ENCODE results near the gene SERPINE1.
"Not testable (repeated sequence)": the region's sequence is repeated elsewhere in the genome, so short reads cannot be mapped to it uniquely, and the experiment has no call there.

The SERPINE1 gene

DNA sequence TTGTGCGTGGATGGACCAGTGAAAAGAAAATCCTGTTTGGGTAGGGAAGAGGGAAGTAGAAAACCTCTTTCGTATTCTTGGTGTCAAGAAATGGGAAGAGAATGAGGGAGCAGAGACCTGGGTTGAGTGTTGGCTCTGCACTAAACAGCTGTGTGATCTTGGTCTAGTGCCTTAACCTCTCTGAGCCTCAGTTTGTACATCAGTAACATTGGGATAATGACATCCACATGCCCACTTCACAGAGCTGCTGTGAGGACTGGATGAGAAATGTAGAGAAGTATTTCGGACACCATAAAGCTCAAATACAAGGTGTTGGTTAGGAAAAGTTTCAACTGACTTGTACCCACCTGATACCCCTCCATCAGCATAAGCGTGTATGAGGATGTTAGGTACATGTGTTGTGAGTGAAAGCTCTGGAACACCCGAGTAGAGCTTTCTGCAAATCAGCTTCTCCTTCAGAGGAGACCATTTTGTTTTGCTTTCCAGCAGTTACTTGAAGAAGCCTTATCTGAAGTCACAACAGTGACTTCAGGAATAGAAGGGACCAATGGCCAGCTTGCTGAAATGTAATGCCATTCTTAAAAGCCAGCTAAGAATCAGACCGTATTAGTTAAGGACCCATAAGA lies 30.5 kb upstream of the SERPINE1 start:
- H3K27ac Mint-ChIP-seq: no peak overlapping the region
- no peak overlapping the region for H3K4me3 Mint-ChIP-seq
- no peak for DNase-seq
- no peaks in the 10 kb centered on the region for H3K9me3 Mint-ChIP-seq
- peaks cover 14% of the 10 kb centered on the region for H3K27me3 Mint-ChIP-seq
- peaks cover 18% of the 10 kb centered on the region for H3K36me3 Mint-ChIP-seq (ENCODE audit: low read depth)
- H3K4me1 Mint-ChIP-seq (ENCODE audit: low read depth): peaks cover 21% of the 10 kb centered on the region

DNA sequence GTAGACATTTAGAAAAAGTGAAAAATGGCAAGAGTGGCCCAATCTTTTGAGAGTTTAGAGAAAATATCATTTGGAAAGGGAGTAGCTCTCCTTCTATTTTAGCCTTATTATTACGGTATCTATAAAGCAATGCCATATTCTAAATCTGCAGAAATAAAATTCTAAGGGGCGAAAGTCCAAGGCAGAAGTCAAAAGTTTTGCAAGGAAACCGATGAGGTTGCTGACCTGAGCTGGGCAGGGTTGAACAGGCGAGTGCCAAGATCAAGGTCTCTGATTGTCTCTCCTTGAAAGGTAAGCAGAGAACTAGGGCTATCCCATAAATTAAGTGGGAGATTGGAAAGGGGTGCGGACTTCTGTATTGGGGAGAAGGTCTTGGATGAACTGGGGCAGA lies 30.0 kb upstream of the SERPINE1 start:
- H3K27me3 Mint-ChIP-seq: peaks cover 19% of the 10 kb centered on the region
- H3K4me1 Mint-ChIP-seq (ENCODE audit: low read depth): peaks cover 21% of the 10 kb centered on the region
- no peak overlapping the region for H3K4me3 Mint-ChIP-seq
- H3K9me3 Mint-ChIP-seq: no peaks in the 10 kb centered on the region
- H3K36me3 Mint-ChIP-seq (ENCODE audit: low read depth): peaks cover 13% of the 10 kb centered on the region
- DNase-seq: no peak
- no peak overlapping the region for H3K27ac Mint-ChIP-seq

DNA sequence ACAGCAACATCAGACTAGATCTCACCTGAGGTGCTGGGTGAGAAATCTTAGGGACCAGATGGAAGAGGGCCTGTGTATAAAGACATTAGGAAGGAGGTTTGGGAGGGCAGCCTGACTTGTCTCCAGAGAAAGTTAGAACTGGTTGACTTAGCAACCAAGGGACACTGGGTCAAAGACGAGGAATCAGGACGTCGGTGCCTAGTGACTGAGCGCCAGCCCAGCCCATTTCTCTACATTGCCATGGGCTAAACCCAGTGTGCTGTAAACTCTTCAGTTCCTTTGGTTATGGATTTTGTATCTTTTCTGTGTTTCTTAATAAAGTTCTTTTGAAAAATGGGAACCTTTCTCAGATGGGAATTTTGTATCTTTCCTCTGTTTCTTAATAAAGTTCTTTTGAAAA lies 29.3 kb upstream of the SERPINE1 start:
- Mint-ChIP-seq H3K27me3 (peaks cover 20% of the 10 kb centered on the region), H3K9me3 (no peaks in the 10 kb centered on the region), H3K4me1 (ENCODE audit: low read depth) (peaks cover 21% of the 10 kb centered on the region), H3K36me3 (ENCODE audit: low read depth) (peaks cover 11% of the 10 kb centered on the region), H3K27ac (no peak overlapping the region), H3K4me3 (no peak overlapping the region)
- no peak for DNase-seq

DNA sequence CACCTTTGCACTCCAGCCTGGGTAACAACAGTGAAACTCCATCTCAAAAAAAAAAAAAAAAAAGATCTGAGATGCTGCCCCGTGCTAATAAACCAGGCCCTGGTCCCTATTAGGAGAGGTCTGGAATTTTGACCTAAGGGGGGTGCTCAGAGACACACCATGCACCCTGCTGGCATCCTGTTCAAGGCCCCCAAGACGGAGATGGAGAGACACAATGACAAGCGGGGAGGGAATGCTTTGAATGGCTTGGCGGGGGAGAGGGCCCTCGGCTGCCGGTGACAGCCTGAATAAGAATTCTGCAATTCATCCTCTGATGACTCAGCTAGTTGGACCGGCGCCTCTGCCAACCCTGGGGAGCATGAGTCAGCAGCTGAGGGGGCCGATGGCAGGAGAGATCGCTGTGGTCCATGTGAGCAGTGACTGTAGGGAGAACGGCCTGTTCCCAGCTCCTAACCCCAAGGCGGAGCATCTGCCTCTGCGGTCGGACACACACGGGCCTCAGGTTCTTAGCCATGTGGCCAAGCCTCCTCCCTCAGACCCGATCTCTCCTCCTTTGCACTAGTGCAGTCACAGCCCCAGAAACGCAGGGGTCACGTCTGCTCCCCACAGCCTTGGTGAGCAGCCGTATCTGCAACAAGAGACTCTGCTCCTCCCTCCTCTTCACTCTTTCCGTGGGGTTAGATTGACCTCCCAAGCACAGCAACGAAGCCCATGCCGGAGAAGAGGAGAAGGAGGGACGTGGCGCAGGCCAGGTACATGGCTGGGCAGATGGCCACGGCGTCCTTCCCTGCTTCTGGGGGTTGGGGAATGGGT lies 26.7 kb upstream of the SERPINE1 start:
- Mint-ChIP-seq H3K9me3 (no peaks in the 10 kb centered on the region), H3K4me3 (peak overlapping the region; percentile 33), H3K27me3 (peaks cover 42% of the 10 kb centered on the region), H3K36me3 (ENCODE audit: low read depth) (no peaks in the 10 kb centered on the region), H3K27ac (peak overlapping the region; percentile 76), H3K4me1 (ENCODE audit: low read depth) (peaks cover 16% of the 10 kb centered on the region)
- DNase-seq: peak; percentile 73

DNA sequence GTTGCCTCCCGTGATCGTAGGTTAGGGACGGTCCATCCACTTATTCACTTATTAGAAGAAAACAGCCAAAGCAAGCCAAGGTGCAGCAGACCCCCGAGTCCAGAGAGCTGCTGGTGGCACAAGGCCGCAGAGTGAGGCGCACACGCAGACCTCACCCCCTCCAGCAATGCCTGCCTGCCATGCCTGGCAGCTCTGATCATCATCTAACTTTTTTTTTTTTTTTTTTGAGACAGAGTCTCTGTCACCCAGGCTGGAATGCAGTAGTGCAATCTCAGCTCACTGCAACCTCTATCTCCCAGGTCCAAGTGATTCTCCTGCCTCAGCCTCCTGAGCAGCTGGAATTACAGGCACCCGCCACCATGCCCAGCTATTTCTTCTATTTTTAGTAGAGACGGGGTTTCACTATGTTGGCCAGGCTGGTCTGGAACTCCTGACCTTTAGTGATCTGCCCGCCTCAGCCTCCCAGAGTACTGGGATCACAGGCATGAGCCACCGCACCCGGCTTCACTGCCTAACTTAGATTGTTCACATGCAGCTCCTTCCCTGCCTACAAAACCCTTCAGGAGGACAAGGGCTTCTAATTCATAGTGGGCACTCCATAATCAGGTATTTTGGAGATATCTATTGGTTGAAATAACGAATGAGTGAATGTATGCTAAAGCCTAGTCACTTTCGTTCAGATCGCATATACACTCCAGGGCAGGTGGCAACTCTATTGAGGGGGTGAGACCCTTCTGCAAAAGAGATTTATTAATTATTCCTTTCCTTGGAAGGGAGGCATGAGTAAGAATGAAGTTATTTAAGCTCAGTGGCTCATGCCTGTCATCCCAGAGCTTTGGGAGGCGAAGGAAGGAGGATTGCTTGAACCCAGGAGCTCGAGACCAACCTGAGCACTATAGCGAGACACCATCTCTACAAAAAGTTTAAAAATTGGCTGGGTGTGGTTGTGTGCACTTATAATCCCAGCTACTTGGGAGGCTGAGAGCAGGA lies 25.8 kb upstream of the SERPINE1 start:
- Mint-ChIP-seq H3K27ac (no peak overlapping the region), H3K4me1 (ENCODE audit: low read depth) (peaks cover 16% of the 10 kb centered on the region), H3K27me3 (peaks cover 43% of the 10 kb centered on the region), H3K9me3 (no peaks in the 10 kb centered on the region), H3K4me3 (no peak overlapping the region), H3K36me3 (ENCODE audit: low read depth) (no peaks in the 10 kb centered on the region)
- no peak for DNase-seq

DNA sequence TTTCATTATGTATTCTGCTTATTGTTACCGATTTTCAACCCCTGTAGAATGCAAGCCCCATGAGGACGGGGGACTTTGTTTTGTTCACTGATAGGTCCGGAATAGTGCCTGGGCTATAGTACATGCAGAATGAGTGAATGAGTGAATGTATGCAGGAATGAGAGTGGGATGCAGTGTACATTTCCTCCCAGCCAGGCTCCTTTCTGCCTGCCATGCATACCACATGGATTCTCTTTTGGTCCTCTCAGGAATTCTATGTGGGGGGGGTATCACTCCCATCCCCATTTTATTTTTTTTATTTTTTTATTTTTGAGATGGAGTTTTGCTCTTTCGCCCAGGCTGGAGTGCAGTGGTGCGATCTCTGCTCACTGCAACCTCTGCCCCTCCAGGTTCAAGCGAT lies 24.9 kb upstream of the SERPINE1 start:
- no peak overlapping the region for H3K27ac Mint-ChIP-seq
- peaks cover 45% of the 10 kb centered on the region for H3K27me3 Mint-ChIP-seq
- DNase-seq: no peak
- H3K36me3 Mint-ChIP-seq (ENCODE audit: low read depth): no peaks in the 10 kb centered on the region
- H3K4me3 Mint-ChIP-seq: no peak overlapping the region
- peaks cover 16% of the 10 kb centered on the region for H3K4me1 Mint-ChIP-seq (ENCODE audit: low read depth)
- no peaks in the 10 kb centered on the region for H3K9me3 Mint-ChIP-seq

DNA sequence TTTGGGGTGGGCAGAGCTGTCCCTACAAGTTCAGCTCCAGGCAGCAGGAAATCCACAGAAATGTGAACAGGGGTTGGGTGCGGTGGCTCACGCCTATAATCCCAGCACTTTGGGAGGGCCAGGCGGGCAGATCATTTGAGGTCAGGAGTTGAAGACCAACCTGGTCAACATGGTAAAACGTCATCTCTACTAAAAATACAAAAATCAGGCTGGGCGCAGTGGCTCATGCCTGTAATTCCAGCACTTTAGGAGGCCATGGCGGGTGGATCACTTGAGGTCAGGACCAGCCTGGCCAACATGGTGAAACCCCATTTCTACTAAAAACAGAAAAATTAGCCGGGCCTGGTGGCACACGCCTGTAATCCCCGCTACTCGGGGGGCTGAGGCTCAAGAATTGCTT lies 23.2 kb upstream of the SERPINE1 start:
- DNase-seq; H3K4me3 Mint-ChIP-seq; H3K9me3 Mint-ChIP-seq; H3K36me3 Mint-ChIP-seq (ENCODE audit: low read depth); H3K27ac Mint-ChIP-seq: not testable (repeated sequence)
- Mint-ChIP-seq H3K27me3 (peaks cover 45% of the 10 kb centered on the region), H3K4me1 (ENCODE audit: low read depth) (peaks cover 16% of the 10 kb centered on the region)

DNA sequence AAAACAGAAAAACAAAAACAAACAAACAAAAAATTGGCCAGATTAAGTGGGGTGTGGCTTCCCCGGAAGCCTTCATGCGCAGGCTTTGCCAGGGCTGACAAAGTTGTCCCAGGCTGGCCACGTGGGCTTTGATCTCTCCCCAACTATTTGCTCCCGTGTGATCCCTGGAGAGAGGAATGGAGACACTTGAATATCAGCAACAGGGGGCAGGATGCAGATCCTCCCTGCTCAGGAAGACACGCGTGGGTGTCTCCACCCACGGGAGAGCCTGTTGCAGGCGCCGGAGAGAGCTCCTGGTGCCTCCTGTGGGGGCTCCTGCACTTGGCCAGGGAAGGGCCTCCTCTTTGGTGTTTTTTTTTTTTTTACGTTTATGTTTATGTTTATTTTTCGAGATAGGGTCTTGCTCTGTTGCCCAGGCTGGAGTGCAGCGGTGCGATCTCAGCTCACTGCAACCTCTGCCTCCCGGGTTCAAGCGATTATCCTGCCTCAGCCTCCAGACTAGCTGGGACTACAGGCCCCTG lies 22.7 kb upstream of the SERPINE1 start:
- Mint-ChIP-seq H3K4me1 (ENCODE audit: low read depth) (peaks cover 15% of the 10 kb centered on the region), H3K9me3 (no peaks in the 10 kb centered on the region), H3K27me3 (peaks cover 45% of the 10 kb centered on the region), H3K27ac (no peak overlapping the region), H3K36me3 (ENCODE audit: low read depth) (no peaks in the 10 kb centered on the region), H3K4me3 (no peak overlapping the region)
- DNase-seq: no peak

DNA sequence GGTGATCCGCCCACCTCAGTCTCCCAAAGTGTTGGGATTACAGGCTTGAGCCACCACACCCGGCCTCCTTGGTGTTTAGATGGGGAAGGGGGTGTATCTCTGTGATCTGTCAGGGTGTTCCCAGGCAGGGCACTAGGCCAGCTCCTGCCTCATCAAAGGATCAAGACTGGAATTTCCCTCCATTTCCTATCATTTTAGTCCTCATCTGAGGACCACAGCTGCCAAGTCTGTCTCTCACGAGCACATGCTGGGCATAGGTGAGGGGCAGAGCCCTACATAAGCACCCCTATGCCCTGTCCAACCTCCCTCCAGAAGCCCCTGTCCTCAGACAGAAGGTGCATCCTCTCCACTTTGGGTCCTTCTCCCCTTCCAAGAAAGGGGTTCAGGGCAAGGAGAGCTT lies 22.1 kb upstream of the SERPINE1 start:
- H3K27ac Mint-ChIP-seq: no peak overlapping the region

DNA sequence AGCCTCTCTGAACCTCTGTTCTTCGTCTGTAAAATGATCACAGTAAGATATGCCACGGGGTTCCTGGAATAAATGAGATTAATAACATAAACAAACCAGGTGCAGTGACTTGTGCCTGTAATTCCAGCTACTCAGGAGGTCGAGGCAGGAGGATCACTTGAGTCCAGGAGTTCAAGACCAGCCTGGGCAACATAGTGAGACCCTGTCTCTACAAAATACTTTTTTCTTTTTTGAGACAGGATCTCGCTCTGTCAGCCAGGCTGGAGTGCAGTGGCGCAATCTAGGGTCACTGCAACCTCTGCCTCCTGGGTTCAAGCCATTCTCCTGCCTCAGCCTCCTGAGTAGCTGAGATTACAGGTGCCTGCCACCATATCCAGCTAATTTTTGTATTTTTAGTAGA lies 21.7 kb upstream of the SERPINE1 start:
- not testable (repeated sequence) for H3K36me3 Mint-ChIP-seq (ENCODE audit: low read depth); H3K4me3 Mint-ChIP-seq; H3K27ac Mint-ChIP-seq; H3K4me1 Mint-ChIP-seq (ENCODE audit: low read depth); DNase-seq; H3K9me3 Mint-ChIP-seq
- peaks cover 41% of the 10 kb centered on the region for H3K27me3 Mint-ChIP-seq

More for the DNA sequence above, 22.1 kb upstream of the SERPINE1 start:
- Mint-ChIP-seq H3K36me3 (ENCODE audit: low read depth) (no peaks in the 10 kb centered on the region), H3K4me3 (no peak overlapping the region), H3K9me3 (no peaks in the 10 kb centered on the region), H3K27me3 (peaks cover 45% of the 10 kb centered on the region), H3K4me1 (ENCODE audit: low read depth) (peaks cover 11% of the 10 kb centered on the region)
- no peak for DNase-seq

DNA sequence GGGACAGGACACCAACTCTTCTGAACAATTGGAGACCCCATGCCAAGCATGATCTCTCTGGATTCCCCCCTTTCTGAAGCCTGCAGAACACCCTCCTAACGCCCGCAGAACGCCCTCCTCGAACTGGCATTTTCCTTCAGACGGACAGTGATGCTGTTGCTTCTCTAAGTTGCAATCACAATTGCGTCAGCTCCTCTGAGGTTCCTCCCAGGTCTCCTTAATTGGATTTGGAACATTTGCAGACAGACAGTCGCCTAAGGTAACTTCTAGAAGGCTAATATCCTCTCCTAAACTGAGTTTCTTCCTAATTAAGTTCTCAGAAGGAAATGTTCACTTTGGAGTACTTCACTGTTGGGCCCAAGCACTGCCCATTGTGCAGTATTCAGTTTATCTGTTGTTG lies 20.5 kb upstream of the SERPINE1 start:
- no peaks in the 10 kb centered on the region for H3K36me3 Mint-ChIP-seq (ENCODE audit: low read depth)
- H3K4me3 Mint-ChIP-seq: no peak overlapping the region
- DNase-seq: no peak
- no peaks in the 10 kb centered on the region for H3K9me3 Mint-ChIP-seq
- peaks cover 32% of the 10 kb centered on the region for H3K27me3 Mint-ChIP-seq
- H3K27ac Mint-ChIP-seq: no peak overlapping the region
- H3K4me1 Mint-ChIP-seq (ENCODE audit: low read depth): no peaks in the 10 kb centered on the region

DNA sequence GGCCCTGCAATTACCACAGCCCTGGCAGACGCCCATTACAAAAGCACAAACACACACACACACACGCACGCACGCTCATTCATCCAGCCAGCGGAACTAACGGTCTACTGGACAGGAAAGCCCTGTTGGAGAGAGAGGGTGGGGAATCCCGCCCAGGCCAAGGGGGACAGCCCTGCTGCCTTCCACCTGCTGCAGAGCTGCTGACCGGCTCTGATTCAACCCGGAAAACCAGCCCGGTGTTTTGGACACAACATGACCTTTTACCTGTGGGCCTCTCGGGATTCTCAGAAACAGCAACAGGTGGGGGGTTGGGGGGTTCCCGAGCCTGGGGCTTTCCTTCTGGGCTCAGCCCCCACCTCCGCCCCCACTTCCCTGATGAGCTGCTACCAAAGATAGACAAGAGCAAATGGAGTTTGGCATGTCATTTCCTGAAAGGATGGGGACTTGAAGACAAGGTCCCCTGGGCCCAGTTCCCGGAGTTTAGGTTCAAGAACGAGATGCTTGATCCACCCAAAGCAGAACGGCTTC lies 18.5 kb upstream of the SERPINE1 start:
- Mint-ChIP-seq H3K27me3 (peaks cover 17% of the 10 kb centered on the region), H3K4me1 (ENCODE audit: low read depth) (no peaks in the 10 kb centered on the region), H3K9me3 (no peaks in the 10 kb centered on the region), H3K27ac (no peak overlapping the region), H3K36me3 (ENCODE audit: low read depth) (no peaks in the 10 kb centered on the region), H3K4me3 (no peak overlapping the region)
- no peak for DNase-seq

DNA sequence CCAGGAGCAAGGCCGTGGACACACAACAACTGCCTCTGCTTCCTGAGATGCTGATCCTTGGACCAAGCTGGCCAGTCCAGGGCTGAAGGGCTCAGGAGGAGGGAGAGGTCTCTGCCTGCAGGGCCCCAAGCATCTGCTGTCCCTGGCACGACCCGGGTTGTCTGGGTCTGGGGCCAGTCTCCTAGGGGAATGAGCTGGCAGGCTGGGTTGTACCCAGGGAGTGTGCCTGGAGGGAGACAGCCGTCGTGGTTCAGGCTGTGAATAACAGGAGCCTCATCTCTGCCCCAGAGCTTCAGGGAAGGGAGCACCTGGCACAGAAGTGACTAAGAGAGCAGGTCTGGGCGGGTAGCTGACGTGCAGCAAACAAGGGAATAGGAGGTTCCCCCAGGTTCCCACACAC lies 17.9 kb upstream of the SERPINE1 start:
- H3K4me3 Mint-ChIP-seq: no peak overlapping the region
- no peak overlapping the region for H3K27ac Mint-ChIP-seq
- H3K9me3 Mint-ChIP-seq: no peaks in the 10 kb centered on the region
- no peaks in the 10 kb centered on the region for H3K4me1 Mint-ChIP-seq (ENCODE audit: low read depth)
- no peak for DNase-seq
- peaks cover 13% of the 10 kb centered on the region for H3K27me3 Mint-ChIP-seq
- no peaks in the 10 kb centered on the region for H3K36me3 Mint-ChIP-seq (ENCODE audit: low read depth)

DNA sequence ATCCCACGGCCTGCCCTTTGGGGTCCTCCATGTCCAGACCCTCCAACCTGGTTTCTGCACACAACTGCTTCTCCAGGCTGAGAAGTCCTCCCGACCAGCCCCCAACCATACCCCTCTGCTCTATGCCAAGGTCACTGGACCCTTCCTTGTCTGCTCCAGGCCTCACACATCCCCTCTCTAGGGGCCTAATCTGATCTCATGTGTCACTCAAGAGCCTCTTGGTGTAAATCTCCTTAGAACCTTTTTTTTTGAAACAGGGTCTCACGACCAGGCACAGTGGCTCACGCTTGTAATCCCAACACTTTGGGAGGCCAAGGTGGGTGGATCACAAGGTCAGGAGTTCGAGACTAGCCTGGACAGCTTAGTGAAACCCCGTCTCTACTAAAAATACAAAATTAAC lies 17.5 kb upstream of the SERPINE1 start:
- no peaks in the 10 kb centered on the region for H3K36me3 Mint-ChIP-seq (ENCODE audit: low read depth)
- no peaks in the 10 kb centered on the region for H3K9me3 Mint-ChIP-seq
- no peak for DNase-seq
- no peak overlapping the region for H3K27ac Mint-ChIP-seq
- peaks cover 10% of the 10 kb centered on the region for H3K27me3 Mint-ChIP-seq
- H3K4me3 Mint-ChIP-seq: no peak overlapping the region
- H3K4me1 Mint-ChIP-seq (ENCODE audit: low read depth): no peaks in the 10 kb centered on the region
